K562 (cell line): ENCODE results near the gene GALT. TPM values are rescaled to one million over a fixed set of nuclear protein-coding genes. Genes with fewer than 3 reads are reported as not detected.

ENCODE experiments used
- CXXC5 ChIP-seq: fragments of 250-450 bp; sonication (Bioruptor Pico); IDR thresholded peaks from 2 replicates; pipeline ENCODE4 v1.8.0; 2022; ENCODE audit warnings: inconsistent platforms, mild to moderate bottlenecking, moderate library complexity
- FOXA3 ChIP-seq, 2 experiments: fragments of 450-650 bp in 1 of 2; sonication (generic) in 1 of 2; formaldehyde crosslinking; IDR thresholded peaks in 1 of 2; conservative IDR thresholded peaks in 1 of 2; 2 replicates each; pipeline versions ENCODE4 v1.4.0 to v1.8.0; 2020 to 2022; ENCODE audit warnings: mild to moderate bottlenecking in 2 of 2, missing genetic modification reagents in 1 of 2
- KDM4B ChIP-seq, 2 experiments: fragments of 450-650 bp in 1 of 2; sonication (generic) in 1 of 2; IDR thresholded peaks; 2 replicates each; pipeline ENCODE4 v1.6.1; 2016 to 2017; ENCODE audit warnings: borderline replicate concordance in 2 of 2, antibody characterized with exemption in 1 of 2, low read depth in 1 of 2, mild to moderate bottlenecking in 1 of 2
- MEF2D ChIP-seq: conservative IDR thresholded peaks from 2 replicates; pipeline ENCODE4 v1.6.1; 2016; ENCODE audit warnings: low read depth, missing genetic modification characterization, missing compliant biosample characterization
- MTA2 ChIP-seq: fragments of 450-650 bp; IDR thresholded peaks from 2 replicates; pipeline ENCODE4 v1.6.1; 2016; ENCODE audit warnings: low read depth
- MYC ChIP-seq, 2 experiments: fragments of 250-450 bp in 1 of 2; sonication (Bioruptor Pico) in 1 of 2; IDR thresholded peaks; 2 replicates each; pipeline versions ENCODE4 v1.5.1 to v1.6.1; 2012 to 2021; ENCODE audit warnings: low read depth in 2 of 2, borderline replicate concordance in 1 of 2, improper control_type of control experiment in 1 of 2, low read length in 1 of 2, mild to moderate bottlenecking in 1 of 2, moderate library complexity in 1 of 2
- NCOA4 ChIP-seq: fragments of 450-650 bp; IDR thresholded peaks from 2 replicates; pipeline ENCODE4 v1.6.1; 2018; ENCODE audit warnings: mild to moderate bottlenecking; ENCODE audit not compliant: partially characterized antibody
- NUFIP1 ChIP-seq: fragments of 450-650 bp; IDR thresholded peaks from 2 replicates; pipeline ENCODE4 v1.6.1; 2018; ENCODE audit not compliant: partially characterized antibody
- SIX5 ChIP-seq, 2 experiments: IDR thresholded peaks; 2 replicates each; pipeline ENCODE4 v1.6.1; 2011; ENCODE audit warnings: low read length in 2 of 2, borderline replicate concordance in 1 of 2, low read depth in 1 of 2, mild to moderate bottlenecking in 1 of 2, moderate library complexity in 1 of 2; ENCODE audit not compliant: insufficient read depth in 1 of 2
- SMAD4 ChIP-seq: fragments of 250-450 bp; sonication (Bioruptor Pico); conservative IDR thresholded peaks from 2 replicates; pipeline ENCODE4 v1.8.0; 2021; ENCODE audit warnings: inconsistent platforms, mild to moderate bottlenecking, moderate library complexity
- SMARCB1 ChIP-seq: IDR thresholded peaks from 2 replicates; pipeline ENCODE4 v1.6.1; 2011; ENCODE audit warnings: improper control_type of control experiment, low read depth; ENCODE audit not compliant: insufficient read length
- SMC3 ChIP-seq: conservative IDR thresholded peaks from 2 replicates; pipeline ENCODE4 v1.6.1; 2011; ENCODE audit warnings: low read depth, low read length, improper control_type of control experiment; ENCODE audit not compliant: insufficient read depth
- SREBF1 ChIP-seq: fragments of 150-350 bp; IDR thresholded peaks from 2 replicates; pipeline ENCODE4 v1.6.1; 2014; ENCODE audit warnings: antibody characterized with exemption, low read depth, low read length, borderline replicate concordance
- XRCC3 ChIP-seq: fragments of 450-650 bp; IDR thresholded peaks from 2 replicates; pipeline ENCODE4 v1.6.1; 2017; ENCODE audit warnings: mild to moderate bottlenecking, moderate library complexity
- YBX1 ChIP-seq: fragments of 450-650 bp; IDR thresholded peaks from 2 replicates; pipeline ENCODE4 v1.7.1; 2016; ENCODE audit warnings: mild to moderate bottlenecking
- ZNF263 ChIP-seq: sonication (generic); formaldehyde crosslinking; IDR thresholded peaks from 2 replicates; pipeline ENCODE4 v1.8.0; 2022; ENCODE audit warnings: mild to moderate bottlenecking, missing genetic modification reagents, borderline replicate concordance
- polyA plus RNA-seq, 8 experiments: library from polyadenylated mRNA; depleted of rRNA in 4 of 8; stranded (reverse) in 5 of 8; unstranded in 3 of 8; fragments of >200 nt; fragmentation: Nextera tagmentation in 2 of 8; fragmentation: Illumina TruSeq in 1 of 8; extraction: Ambion mirVana in 2 of 8; extraction: Trizol in 1 of 8; gene quantifications; 2 replicates each; pipeline versions ENCODE4 v1.2.1 to v1.2.3, GENCODE V29; 2011 to 2014; ENCODE audit warnings: inconsistent platforms in 1 of 8, missing spikeins in 1 of 8
- total RNA-seq, 7 experiments: library from RNA; depleted of rRNA in 6 of 7; stranded (reverse); fragments of >200 nt in 6 of 7; fragmentation: Illumina TruSeq in 2 of 7; extraction: Trizol in 2 of 7; gene quantifications; 2 replicates each; pipeline versions ENCODE4 v1.2.1 to v1.2.3, GENCODE V29; 2011 to 2021; ENCODE audit warnings: low replicate concordance in 1 of 7
- TF ChIP-seq, protein P1 (sequence below): fragments of 200-800 bp; sonication (Bioruptor generic); IDR thresholded peaks from 2 replicates; pipeline ENCODE4 v1.6.1; 2016; ENCODE audit warnings: missing genetic modification characterization, missing compliant biosample characterization
- TF ChIP-seq, protein P2 (sequence below), 2 experiments: IDR thresholded peaks; 2 replicates each; pipeline ENCODE4 v1.6.1; 2011; ENCODE audit warnings: borderline replicate concordance in 1 of 2, control low read depth in 1 of 2, low read depth in 1 of 2, low read length in 1 of 2, mild to moderate bottlenecking in 1 of 2, mixed read lengths in 1 of 2, moderate library complexity in 1 of 2; ENCODE audit not compliant: insufficient read depth in 1 of 2, insufficient read length in 1 of 2, poor library complexity in 1 of 2, severe bottlenecking in 1 of 2; ENCODE audit errors: extremely low read depth in 1 of 2
- TF ChIP-seq, protein P3 (sequence below): fragments of 450-650 bp; IDR thresholded peaks from 2 replicates; pipeline ENCODE4 v1.6.1; 2016; ENCODE audit warnings: low read depth, mild to moderate bottlenecking, moderate library complexity

The GALT gene
- total and polyA plus RNA-seq, 9 of the 15 experiments (the other 6 are each of a cell fraction or from before 2014, with no cell fraction given), result 7.3 to 29.2 (median 15.6) TPM

DNA sequence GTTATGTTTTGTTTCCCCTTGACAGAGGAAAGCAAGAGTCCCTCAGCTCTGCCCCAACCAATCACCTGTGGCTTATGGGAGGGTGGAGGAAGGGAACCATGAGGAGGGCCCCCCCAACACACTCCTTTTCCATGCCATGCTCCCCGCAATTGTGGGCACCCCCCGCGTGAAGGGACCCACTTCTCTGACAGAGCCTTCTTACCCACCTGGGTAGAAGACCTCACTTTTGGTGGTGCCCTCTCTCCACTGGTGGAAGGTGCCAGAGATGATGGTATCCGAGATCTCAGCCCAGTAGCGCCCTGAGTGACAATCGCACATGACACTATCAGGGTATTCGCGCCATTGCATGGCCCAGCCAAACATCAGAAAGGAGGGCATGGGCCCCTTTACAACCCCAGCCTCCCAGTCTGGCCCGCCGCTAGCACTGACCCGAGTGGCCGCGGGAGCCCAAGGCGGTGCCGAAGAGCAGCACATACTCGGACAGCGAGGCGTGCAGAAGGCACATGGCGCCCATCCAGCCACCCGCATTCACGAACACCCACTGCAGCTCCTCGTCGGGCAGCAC is 9.6 kb upstream of the GALT start (continued):
- TF ChIP-seq, protein P1, sequence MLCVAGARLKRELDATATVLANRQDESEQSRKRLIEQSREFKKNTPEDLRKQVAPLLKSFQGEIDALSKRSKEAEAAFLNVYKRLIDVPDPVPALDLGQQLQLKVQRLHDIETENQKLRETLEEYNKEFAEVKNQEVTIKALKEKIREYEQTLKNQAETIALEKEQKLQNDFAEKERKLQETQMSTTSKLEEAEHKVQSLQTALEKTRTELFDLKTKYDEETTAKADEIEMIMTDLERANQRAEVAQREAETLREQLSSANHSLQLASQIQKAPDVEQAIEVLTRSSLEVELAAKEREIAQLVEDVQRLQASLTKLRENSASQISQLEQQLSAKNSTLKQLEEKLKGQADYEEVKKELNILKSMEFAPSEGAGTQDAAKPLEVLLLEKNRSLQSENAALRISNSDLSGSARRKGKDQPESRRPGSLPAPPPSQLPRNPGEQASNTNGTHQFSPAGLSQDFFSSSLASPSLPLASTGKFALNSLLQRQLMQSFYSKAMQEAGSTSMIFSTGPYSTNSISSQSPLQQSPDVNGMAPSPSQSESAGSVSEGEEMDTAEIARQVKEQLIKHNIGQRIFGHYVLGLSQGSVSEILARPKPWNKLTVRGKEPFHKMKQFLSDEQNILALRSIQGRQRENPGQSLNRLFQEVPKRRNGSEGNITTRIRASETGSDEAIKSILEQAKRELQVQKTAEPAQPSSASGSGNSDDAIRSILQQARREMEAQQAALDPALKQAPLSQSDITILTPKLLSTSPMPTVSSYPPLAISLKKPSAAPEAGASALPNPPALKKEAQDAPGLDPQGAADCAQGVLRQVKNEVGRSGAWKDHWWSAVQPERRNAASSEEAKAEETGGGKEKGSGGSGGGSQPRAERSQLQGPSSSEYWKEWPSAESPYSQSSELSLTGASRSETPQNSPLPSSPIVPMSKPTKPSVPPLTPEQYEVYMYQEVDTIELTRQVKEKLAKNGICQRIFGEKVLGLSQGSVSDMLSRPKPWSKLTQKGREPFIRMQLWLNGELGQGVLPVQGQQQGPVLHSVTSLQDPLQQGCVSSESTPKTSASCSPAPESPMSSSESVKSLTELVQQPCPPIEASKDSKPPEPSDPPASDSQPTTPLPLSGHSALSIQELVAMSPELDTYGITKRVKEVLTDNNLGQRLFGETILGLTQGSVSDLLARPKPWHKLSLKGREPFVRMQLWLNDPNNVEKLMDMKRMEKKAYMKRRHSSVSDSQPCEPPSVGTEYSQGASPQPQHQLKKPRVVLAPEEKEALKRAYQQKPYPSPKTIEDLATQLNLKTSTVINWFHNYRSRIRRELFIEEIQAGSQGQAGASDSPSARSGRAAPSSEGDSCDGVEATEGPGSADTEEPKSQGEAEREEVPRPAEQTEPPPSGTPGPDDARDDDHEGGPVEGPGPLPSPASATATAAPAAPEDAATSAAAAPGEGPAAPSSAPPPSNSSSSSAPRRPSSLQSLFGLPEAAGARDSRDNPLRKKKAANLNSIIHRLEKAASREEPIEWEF (CRISPR knock-in tag), result no peak
- TF ChIP-seq YBX1, result no peak
- TF ChIP-seq CXXC5, result no peak
- TF ChIP-seq MEF2D (tag), result no peak
- TF ChIP-seq MTA2, result no peak
- no peak for TF ChIP-seq SIX5 (IDR thresholded peaks at IDR 0.05; ENCODE audit: borderline replicate concordance in 1 of 2, insufficient read depth in 1 of 2, low read depth in 1 of 2, low read length in 2 of 2)
- TF ChIP-seq, protein P2, sequence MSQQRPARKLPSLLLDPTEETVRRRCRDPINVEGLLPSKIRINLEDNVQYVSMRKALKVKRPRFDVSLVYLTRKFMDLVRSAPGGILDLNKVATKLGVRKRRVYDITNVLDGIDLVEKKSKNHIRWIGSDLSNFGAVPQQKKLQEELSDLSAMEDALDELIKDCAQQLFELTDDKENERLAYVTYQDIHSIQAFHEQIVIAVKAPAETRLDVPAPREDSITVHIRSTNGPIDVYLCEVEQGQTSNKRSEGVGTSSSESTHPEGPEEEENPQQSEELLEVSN (IDR thresholded peaks at IDR 0.05; ENCODE audit: borderline replicate concordance in 1 of 2, extremely low read depth in 1 of 2, insufficient read depth in 1 of 2, insufficient read length in 1 of 2, low read depth in 1 of 2, low read length in 1 of 2, poor library complexity in 1 of 2, severe bottlenecking in 1 of 2), result peak in 1 of 2 experiments; percentile 18
- TF ChIP-seq FOXA3 (CRISPR knock-in tag; conservative IDR thresholded peaks at IDR 0.05 in 1 of 2, IDR thresholded peaks at IDR 0.05 in 1 of 2), result no peak
- TF ChIP-seq, protein P3, sequence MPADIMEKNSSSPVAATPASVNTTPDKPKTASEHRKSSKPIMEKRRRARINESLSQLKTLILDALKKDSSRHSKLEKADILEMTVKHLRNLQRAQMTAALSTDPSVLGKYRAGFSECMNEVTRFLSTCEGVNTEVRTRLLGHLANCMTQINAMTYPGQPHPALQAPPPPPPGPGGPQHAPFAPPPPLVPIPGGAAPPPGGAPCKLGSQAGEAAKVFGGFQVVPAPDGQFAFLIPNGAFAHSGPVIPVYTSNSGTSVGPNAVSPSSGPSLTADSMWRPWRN, result no peak
- TF ChIP-seq KDM4B (IDR thresholded peaks at IDR 0.05; ENCODE audit: borderline replicate concordance in 2 of 2, low read depth in 1 of 2), result no peak
- no peak for TF ChIP-seq NUFIP1
- no peak for TF ChIP-seq XRCC3
- no peak for TF ChIP-seq NCOA4
- TF ChIP-seq SREBF1, result no peak
- no peak for TF ChIP-seq SMARCB1
- no peak for TF ChIP-seq SMAD4 (CRISPR knock-in tag)
- TF ChIP-seq MYC (IDR thresholded peaks at IDR 0.05; ENCODE audit: low read depth, low read length), result peak; percentile 20; the same call in 1 of the 2 replicates
- TF ChIP-seq MYC (CRISPR knock-in tag; IDR thresholded peaks at IDR 0.05; ENCODE audit: borderline replicate concordance, low read depth), result no peak
- no peak for TF ChIP-seq ZNF263 (CRISPR knock-in tag)
- TF ChIP-seq SMC3, result no peak
